IMR-90 (cell line): Measurements from ENCODE around the gene GCDH. TPM values are rescaled to one million over a fixed set of nuclear protein-coding genes. Genes with fewer than 3 reads are reported as not detected.

Experiments
- ATAC-seq: fragments of 200-7000 bp; cut with Tn5 transposase; 2 replicates; pipeline ENCODE4 v1.9.1; 2020; ENCODE audit warnings: low read depth, mild to moderate bottlenecking, moderate library complexity
- BruUV-seq: library from RNA; stranded (reverse); fragments of 400-500 nt; replicated peaks from 2 replicates; lab custom pipeline; 2021; lab: Mats Ljungman, UMichigan
- CTCF ChIA-PET: fragments of 300-600 bp; formaldehyde crosslinking; extraction: SDS; loops from one replicate; lab custom pipeline; 2021; ENCODE audit warnings: antibody characterized with exemption; lab: Yijun Ruan, JAX
- POLR2A ChIA-PET: fragments of 300-600 bp; sonication (Branson Sonifier 250); formaldehyde crosslinking; loops from one replicate; lab custom pipeline; 2022; ENCODE audit warnings: antibody characterized with exemption; ENCODE audit not compliant: unreplicated experiment; lab: Charles Lee
- DNase-seq: peaks from one replicate; pipeline ENCODE4 v3.0.0; 2013
- H2AFZ ChIP-seq: replicated peaks from 2 replicates; pipeline ENCODE3; 2013; ENCODE audit warnings: low read length, mild to moderate bottlenecking; ENCODE audit not compliant: poor library complexity
- H2AK5ac ChIP-seq: 2 replicates; pipeline ENCODE4 v1.6.1; 2013; ENCODE audit warnings: low read depth, low read length, inconsistent platforms
- H2AK9ac ChIP-seq: replicated peaks from 2 replicates; pipeline ENCODE3; 2013; ENCODE audit warnings: mild to moderate bottlenecking, low read depth, low read length, moderate library complexity; ENCODE audit not compliant: poor library complexity
- H2BK120ac ChIP-seq: 2 replicates; pipeline ENCODE4 v1.6.1; 2013; ENCODE audit warnings: low read depth, low read length, inconsistent platforms
- H2BK15ac ChIP-seq: 3 replicates; pipeline ENCODE4 v1.6.1; 2013; ENCODE audit warnings: low read depth, low read length, inconsistent platforms
- H2BK20ac ChIP-seq: 2 replicates; pipeline ENCODE4 v1.6.1; 2013; ENCODE audit warnings: low read depth, mild to moderate bottlenecking, inconsistent platforms, low read length, moderate library complexity
- H2BK5ac ChIP-seq: 2 replicates; pipeline ENCODE4 v1.6.1; 2013; ENCODE audit warnings: mild to moderate bottlenecking, low read depth, low read length, inconsistent platforms; ENCODE audit not compliant: poor library complexity, severe bottlenecking
- H3K14ac ChIP-seq: replicated peaks from 2 replicates; pipeline ENCODE4 v1.6.1; 2013; ENCODE audit warnings: low read depth, low read length, inconsistent platforms
- H3K18ac ChIP-seq: 2 replicates; pipeline ENCODE4 v1.6.1; 2013; ENCODE audit warnings: low read depth, low read length, control low read depth
- H3K23ac ChIP-seq: 2 replicates; pipeline ENCODE4 v1.6.1; 2013; ENCODE audit warnings: low read depth, low read length, inconsistent platforms
- H3K27ac ChIP-seq: 2 replicates; pipeline ENCODE4 v1.5.1; 2013; ENCODE audit warnings: mild to moderate bottlenecking, control low read depth, low read length; ENCODE audit not compliant: insufficient read depth
- H3K27me3 ChIP-seq: 2 replicates; pipeline ENCODE4 v1.6.1; 2013; ENCODE audit warnings: low read length; ENCODE audit not compliant: control insufficient read depth, insufficient read depth
- H3K36me3 ChIP-seq: 2 replicates; pipeline ENCODE4 v1.6.1; 2013; ENCODE audit warnings: low read length, mixed read lengths; ENCODE audit not compliant: control insufficient read depth, insufficient read depth
- H3K4ac ChIP-seq: 2 replicates; pipeline ENCODE4 v1.6.1; 2013; ENCODE audit warnings: low read depth, low read length, inconsistent platforms
- H3K4me1 ChIP-seq: 2 replicates; pipeline ENCODE4 v1.6.1; 2013; ENCODE audit warnings: low read length, mixed read lengths; ENCODE audit not compliant: control insufficient read depth, insufficient read depth
- H3K4me2 ChIP-seq: 2 replicates; pipeline ENCODE4 v1.6.1; 2013; ENCODE audit warnings: low read depth, mild to moderate bottlenecking, control low read depth, low read length, moderate library complexity
- H3K4me3 ChIP-seq: 2 replicates; pipeline ENCODE4 v1.5.1; 2013; ENCODE audit warnings: low read depth, mild to moderate bottlenecking, control low read depth, low read length, moderate library complexity; ENCODE audit not compliant: insufficient read depth
- H3K56ac ChIP-seq: 2 replicates; pipeline ENCODE4 v1.6.1; 2013; ENCODE audit warnings: low read length, inconsistent platforms; ENCODE audit not compliant: insufficient read depth; ENCODE audit errors: extremely low read depth
- H3K79me1 ChIP-seq, 2 experiments: 2 replicates each; pipeline ENCODE4 v1.6.1; 2013; ENCODE audit warnings: low read length in 2 of 2, inconsistent platforms in 1 of 2, low read depth in 1 of 2
- H3K9ac ChIP-seq: 2 replicates; pipeline ENCODE4 v1.6.1; 2013; ENCODE audit warnings: low read depth, low read length, control low read depth
- H3K9me1 ChIP-seq: 2 replicates; pipeline ENCODE4 v1.6.1; 2013; ENCODE audit warnings: low read length, inconsistent platforms; ENCODE audit not compliant: insufficient read depth
- H3K9me3 ChIP-seq: 2 replicates; pipeline ENCODE4 v1.6.1; 2013; ENCODE audit warnings: low read length; ENCODE audit not compliant: control insufficient read depth, insufficient read depth
- H4K20me1 ChIP-seq: 2 replicates; pipeline ENCODE4 v1.6.1; 2013; ENCODE audit warnings: low read length, inconsistent platforms; ENCODE audit not compliant: insufficient read depth
- H4K5ac ChIP-seq: 2 replicates; pipeline ENCODE4 v1.6.1; 2013; ENCODE audit warnings: mild to moderate bottlenecking, low read depth, low read length, control low read depth
- H4K8ac ChIP-seq, 2 experiments: 2 replicates each; pipeline ENCODE4 v1.6.1; 2013; ENCODE audit warnings: low read depth in 2 of 2, low read length in 2 of 2, control low read depth in 1 of 2, inconsistent platforms in 1 of 2
- H4K91ac ChIP-seq: 2 replicates; pipeline ENCODE4 v1.6.1; 2013; ENCODE audit warnings: low read depth, low read length, inconsistent platforms; ENCODE audit not compliant: insufficient read depth
- BHLHE40 ChIP-seq: fragments of 150-350 bp; IDR thresholded peaks from 2 replicates; pipeline ENCODE4 v1.6.1; 2016; ENCODE audit warnings: mild to moderate bottlenecking, low read depth, low read length
- CHD1 ChIP-seq: IDR thresholded peaks from 2 replicates; pipeline ENCODE4 v1.6.1; 2012; ENCODE audit warnings: low read depth, low read length, improper control_type of control experiment
- SMC3 ChIP-seq: fragments of 150-350 bp; IDR thresholded peaks from 2 replicates; pipeline ENCODE4 v1.6.1; 2016; ENCODE audit warnings: low read depth, mild to moderate bottlenecking, antibody characterized with exemption, low read length, moderate library complexity
- WGBS, 2 experiments: methylation state at CpG; one replicate each; pipeline versions ENCODE4 v1.1.5 to v1.1.7; 2013; ENCODE audit warnings: missing lambda C conversion rate in 2 of 2; ENCODE audit not compliant: insufficient read length in 1 of 2; ENCODE audit errors: extremely low coverage in 2 of 2; 5-methylcytosine and 5-hydroxymethylcytosine counted together
- dilution Hi-C: fragments of 300-500 bp; cut with HindIII; formaldehyde crosslinking; loops from one replicate; pipeline ENCODE4 v1.14.3; 2018; ENCODE audit warnings: low sequenced_read_pairs; ENCODE audit not compliant: unreplicated experiment
- in situ Hi-C: fragments of 300-500 bp; cut with MboI; formaldehyde crosslinking; loops from 3 replicates; pipeline ENCODE4 v1.14.3; 2019; ENCODE audit warnings: low sequenced_read_pairs, inconsistent platforms, mixed read lengths
- intact Hi-C: fragments of 100-400 bp; cut with micrococcal nuclease; formaldehyde crosslinking; loops from 2 replicates; pipeline ENCODE4 v1.10.0; 2022
- polyA plus RNA-seq, 3 experiments: library from polyadenylated mRNA; depleted of rRNA; stranded (reverse); fragments of >200 nt; gene quantifications; 2 replicates each; pipeline ENCODE4 v1.2.3, GENCODE V29; 2012; ENCODE audit warnings: low replicate concordance in 1 of 3
- total RNA-seq: library from RNA; depleted of rRNA; stranded (reverse); fragments of >200 nt; gene quantifications from 2 replicates; pipeline ENCODE4 v1.2.3, GENCODE V29; 2012

The GCDH gene
- total and polyA plus RNA-seq, 2 of the 4 experiments (the other 2 are of a cell fraction): 27.7 to 41.6 TPM

DNA sequence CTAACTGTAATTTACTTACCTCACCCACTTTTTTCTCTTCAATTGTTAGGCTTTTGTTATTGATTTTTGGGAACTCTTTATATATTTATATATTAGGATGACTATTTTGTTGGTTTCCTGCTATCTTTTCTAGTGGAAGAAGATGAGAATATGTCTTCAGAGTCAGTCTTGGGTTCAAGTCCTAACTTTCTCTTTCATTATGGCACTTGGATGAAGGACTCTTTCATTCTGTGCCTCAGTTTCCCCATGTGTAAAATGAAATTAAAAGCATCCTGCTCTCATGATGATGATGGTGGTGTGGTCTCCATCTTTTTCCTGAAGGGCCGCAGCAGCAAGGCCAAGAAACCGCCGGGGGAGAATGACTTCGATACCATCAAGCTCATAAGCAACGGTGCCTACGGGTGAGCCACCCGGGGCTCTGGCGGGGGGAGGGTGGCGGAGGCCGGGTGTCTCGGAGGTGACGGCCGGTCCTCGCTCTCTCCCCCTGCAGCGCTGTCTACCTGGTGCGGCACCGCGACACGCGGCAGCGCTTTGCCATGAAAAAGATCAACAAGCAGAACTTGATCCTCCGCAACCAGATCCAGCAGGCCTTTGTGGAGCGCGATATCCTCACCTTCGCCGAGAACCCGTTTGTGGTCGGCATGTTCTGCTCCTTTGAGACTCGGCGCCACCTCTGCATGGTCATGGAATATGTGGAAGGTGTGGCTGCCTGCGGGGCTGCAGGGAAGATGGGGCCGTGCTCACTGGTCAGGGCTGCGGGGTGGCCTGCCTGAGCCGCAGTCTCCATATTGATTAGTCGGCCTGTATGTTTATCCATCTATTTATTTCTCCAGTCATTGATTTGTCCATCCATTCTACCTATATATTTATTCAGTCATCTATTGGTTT is 32.7 kb upstream of the GCDH start (continued):
- no peak for TF ChIP-seq SMC3

DNA sequence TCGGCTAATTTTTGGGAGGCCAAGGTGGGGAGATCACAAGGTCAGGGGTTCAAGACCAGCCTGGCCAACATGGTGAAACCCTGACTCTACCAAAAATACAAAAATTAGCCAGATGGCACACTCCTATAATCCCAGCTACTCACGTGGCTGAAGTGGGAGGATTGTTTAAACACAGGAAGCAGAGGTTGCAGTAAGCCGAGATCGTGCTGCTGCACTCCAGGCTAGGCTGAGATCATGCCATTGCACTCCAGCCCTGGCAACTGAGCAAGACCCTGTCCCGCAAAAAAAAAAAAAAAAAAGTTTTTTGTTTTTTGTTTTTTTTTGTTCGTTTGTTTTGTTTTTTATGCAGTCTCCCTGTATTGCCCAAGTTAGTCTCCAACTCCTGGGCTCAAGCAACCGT is 31.4 kb upstream of the GCDH start:
- Histone ChIP-seq H2AK5ac (no peak overlapping the region), H2BK5ac (no peak overlapping the region), H4K5ac (no peak overlapping the region), H3K79me1 (no peaks in the 10 kb centered on the region), H4K8ac (no peak overlapping the region), H4K91ac (no peak overlapping the region), H3K4me1 (no peaks in the 10 kb centered on the region), H3K14ac (no peak overlapping the region), H3K56ac (no peak overlapping the region), H4K20me1 (no peaks in the 10 kb centered on the region), H3K4me2 (no peak overlapping the region), H2AFZ (no peak overlapping the region), H2AK9ac (no peak overlapping the region), H3K4ac (no peak overlapping the region), H3K23ac (no peak overlapping the region), H3K18ac (no peak overlapping the region), H3K36me3 (no peaks in the 10 kb centered on the region), H3K4me3 (no peak overlapping the region), H2BK120ac (no peak overlapping the region), H3K27me3 (peaks cover 7% of the 10 kb centered on the region), H2BK20ac (no peak overlapping the region), H3K27ac (no peak overlapping the region), H2BK15ac (no peak overlapping the region), H3K9me1 (no peaks in the 10 kb centered on the region), H3K9me3 (no peaks in the 10 kb centered on the region), H3K9ac (no peak overlapping the region)
- ChIA-PET CTCF (no interaction called here), POLR2A (no interaction called here)
- no peak for TF ChIP-seq CHD1
- peak; percentile 33; the same call in 1 of the 2 replicates for TF ChIP-seq BHLHE40
- in situ Hi-C loops (no loop called here), intact Hi-C loops (no loop called here), dilution Hi-C loops (no loop called here)
- ATAC-seq (peak; percentile 82), DNase-seq (peak; percentile 33)
- BruUV-seq: no TSS peak
- WGBS, 2 experiments: 20% methylated on average over 2 of the region's 7 CpGs; no CpG with 5 or more reads in 1 of the 2 experiments
